Measurements from ENCODE around the gene SPINK8. TPM values are rescaled to one million over a fixed set of nuclear protein-coding genes. Genes with fewer than 3 reads are reported as not detected.

Gene SPINK8
- total and polyA plus RNA-seq, 2 of the 4 experiments (the other 2 are of a cell fraction): not detected

GRCh38 chr3:48296699-48297098 lies 36.8 kb downstream of the SPINK8 start:
- H3K56ac ChIP-seq (ENCODE audit: extremely low read depth, insufficient read depth, low read length): no peak overlapping the region
- no peak overlapping the region for H2BK120ac ChIP-seq (ENCODE audit: low read depth, low read length)
- H3K4me1 ChIP-seq (ENCODE audit: control insufficient read depth, insufficient read depth, low read length): 0 out of 2 replicates have a peak, but pooled peaks cover 2% of the 10 kb centered on the region
- no peak overlapping the region for H3K9ac ChIP-seq (ENCODE audit: low read depth, low read length)
- in situ Hi-C loops (cut with MboI; ENCODE audit: low sequenced_read_pairs) (no loop called here), intact Hi-C loops (cut with micrococcal nuclease) (no loop called here), dilution Hi-C loops (cut with HindIII; ENCODE audit: low sequenced_read_pairs, unreplicated experiment) (no loop called here)
- peaks cover 30% of the 10 kb centered on the region for H3K36me3 ChIP-seq (ENCODE audit: control insufficient read depth, insufficient read depth, low read length)
- no TSS peak for BruUV-seq (replicated peaks)
- H3K14ac ChIP-seq (replicated peaks; ENCODE audit: low read depth, low read length): no peak overlapping the region
- no peaks in the 10 kb centered on the region for H3K27me3 ChIP-seq (ENCODE audit: control insufficient read depth, insufficient read depth, low read length)
- H3K18ac ChIP-seq (ENCODE audit: low read depth, low read length): no peak overlapping the region
- H2AFZ ChIP-seq (replicated peaks; ENCODE audit: low read length, poor library complexity): no peak overlapping the region
- H4K5ac ChIP-seq (ENCODE audit: low read depth, low read length): no peak overlapping the region
- peaks cover 20% of the 10 kb centered on the region; the same call in 1 of the 2 replicates for H3K9me1 ChIP-seq (ENCODE audit: insufficient read depth, low read length)
- H3K79me1 ChIP-seq (ENCODE audit: low read depth in 1 of 2, low read length in 2 of 2): peaks cover 34 to 48% of the 10 kb centered on the region in 2 experiments
- POLR2A ChIA-PET (ENCODE audit: unreplicated experiment): no interaction called here
- H3K9me3 ChIP-seq (ENCODE audit: control insufficient read depth, insufficient read depth, low read length): no peaks in the 10 kb centered on the region
- no peak overlapping the region for H2BK15ac ChIP-seq (ENCODE audit: low read depth, low read length)
- no peak overlapping the region for H2BK5ac ChIP-seq (ENCODE audit: low read depth, low read length, poor library complexity, severe bottlenecking)
- H4K91ac ChIP-seq (ENCODE audit: insufficient read depth, low read depth, low read length): no peak overlapping the region
- no peak for ATAC-seq (ENCODE audit: low read depth)
- WGBS, 2 experiments (ENCODE audit: extremely low coverage in 2 of 2, insufficient read length in 1 of 2): no CpG with 5 or more reads among the region's 4 CpGs
- H2BK20ac ChIP-seq (ENCODE audit: low read depth, low read length): no peak overlapping the region
- H4K20me1 ChIP-seq (ENCODE audit: insufficient read depth, low read length): no peaks in the 10 kb centered on the region
- H3K4me3 ChIP-seq (ENCODE audit: insufficient read depth, low read depth, low read length): no peak overlapping the region
- TF ChIP-seq, protein P1, sequence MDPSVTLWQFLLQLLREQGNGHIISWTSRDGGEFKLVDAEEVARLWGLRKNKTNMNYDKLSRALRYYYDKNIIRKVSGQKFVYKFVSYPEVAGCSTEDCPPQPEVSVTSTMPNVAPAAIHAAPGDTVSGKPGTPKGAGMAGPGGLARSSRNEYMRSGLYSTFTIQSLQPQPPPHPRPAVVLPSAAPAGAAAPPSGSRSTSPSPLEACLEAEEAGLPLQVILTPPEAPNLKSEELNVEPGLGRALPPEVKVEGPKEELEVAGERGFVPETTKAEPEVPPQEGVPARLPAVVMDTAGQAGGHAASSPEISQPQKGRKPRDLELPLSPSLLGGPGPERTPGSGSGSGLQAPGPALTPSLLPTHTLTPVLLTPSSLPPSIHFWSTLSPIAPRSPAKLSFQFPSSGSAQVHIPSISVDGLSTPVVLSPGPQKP (IDR thresholded peaks at IDR 0.05; ENCODE audit: borderline replicate concordance, low read depth, low read length): no peak
- TF ChIP-seq RAD21 (IDR thresholded peaks at IDR 0.05; ENCODE audit: low read length) (no peak), RFX5 (IDR thresholded peaks at IDR 0.05; ENCODE audit: low read depth, low read length) (no peak), USF2 (IDR thresholded peaks at IDR 0.05; ENCODE audit: low read depth, low read length) (no peak), FOS (IDR thresholded peaks at IDR 0.05; ENCODE audit: low read depth, low read length) (no peak), BHLHE40 (IDR thresholded peaks at IDR 0.05; ENCODE audit: low read depth, low read length) (no peak)
- no peak for DNase-seq
- H3K27ac ChIP-seq (ENCODE audit: insufficient read depth, low read length): no peak overlapping the region
- no peak overlapping the region for H2AK5ac ChIP-seq (ENCODE audit: low read depth, low read length)
- no peak overlapping the region for H3K4me2 ChIP-seq (ENCODE audit: low read depth, low read length)
- CTCF ChIA-PET: no interaction called here
- H2AK9ac ChIP-seq (replicated peaks; ENCODE audit: low read depth, low read length, poor library complexity): no peak overlapping the region
- H4K8ac ChIP-seq (ENCODE audit: low read depth in 2 of 2, low read length in 2 of 2): no peak overlapping the region
- no peak overlapping the region for H3K4ac ChIP-seq (ENCODE audit: low read depth, low read length)
- H3K23ac ChIP-seq (ENCODE audit: low read depth, low read length): no peak overlapping the region
